Measurements from ENCODE around the gene KLF13. TPM values are rescaled to one million over a fixed set of nuclear protein-coding genes. Genes with fewer than 3 reads are reported as not detected.

The KLF13 gene
- total RNA-seq, 2 donors from 2014 or later, result 18.7 to 18.9 TPM

GRCh38 chr15:31371520-31372240, 45.0 kb downstream of the KLF13 start:
- Mint-ChIP-seq H3K27ac (no peak overlapping the region), H3K27me3 (ENCODE audit: insufficient read depth) (no peaks in the 10 kb centered on the region), H3K4me1 (peaks cover 18% of the 10 kb centered on the region), H3K4me3 (no peak overlapping the region), H3K9me3 (peaks cover 6% of the 10 kb centered on the region), H3K36me3 (ENCODE audit: low read depth) (peaks cover 8% of the 10 kb centered on the region)
- TF ChIP-seq CTCF (conservative IDR thresholded peaks at IDR 0.05), result no peak
- no peaks in the 10 kb centered on the region for H3K4me1 ChIP-seq (ENCODE audit: control insufficient read depth, insufficient read depth, low read length)
- H3K27me3 ChIP-seq (ENCODE audit: control insufficient read depth, insufficient read depth, low read length, poor library complexity, severe bottlenecking), result no peaks in the 10 kb centered on the region
- WGBS, 2 experiments (ENCODE audit: insufficient coverage in 1 of 2, insufficient read length in 1 of 2), result 97 to 99% methylated on average over 33 to 38 of the region's 38 CpGs
- no peak overlapping the region for H3K27ac ChIP-seq (ENCODE audit: low read depth, low read length)
- no peak overlapping the region for H3K4me3 ChIP-seq (ENCODE audit: low read length)
- H3K9ac ChIP-seq (ENCODE audit: extremely low read depth, low read length, poor library complexity, severe bottlenecking), result no peak overlapping the region
- no peak for DNase-seq
- no peaks in the 10 kb centered on the region for H3K36me3 ChIP-seq (ENCODE audit: control insufficient read depth, insufficient read depth, low read length)
- peaks cover 10% of the 10 kb centered on the region for H3K9me3 ChIP-seq (ENCODE audit: control insufficient read depth, low read length)

GRCh38 chr15:31372635-31373091, 46.0 kb downstream of the KLF13 start:
- peak overlapping the region; percentile 82 for H3K27ac Mint-ChIP-seq
- WGBS, 2 experiments (ENCODE audit: insufficient coverage in 1 of 2, insufficient read length in 1 of 2), result 82 to 89% methylated on average over 6 to 14 of the region's 14 CpGs

GRCh38 chr15:31373096-31373865, 46.6 kb downstream of the KLF13 start:
- Mint-ChIP-seq H3K4me1 (peaks cover 12% of the 10 kb centered on the region), H3K9me3 (peaks cover 6% of the 10 kb centered on the region), H3K27me3 (ENCODE audit: insufficient read depth) (no peaks in the 10 kb centered on the region), H3K36me3 (ENCODE audit: low read depth) (peaks cover 8% of the 10 kb centered on the region), H3K4me3 (no peak overlapping the region), H3K27ac (no peak overlapping the region)
- no peak overlapping the region for H3K9ac ChIP-seq (ENCODE audit: extremely low read depth, low read length, poor library complexity, severe bottlenecking)
- WGBS, 2 experiments (ENCODE audit: insufficient coverage in 1 of 2, insufficient read length in 1 of 2), result 93 to 95% methylated on average over 18 to 23 of the region's 23 CpGs
- TF ChIP-seq CTCF (conservative IDR thresholded peaks at IDR 0.05), result no peak
- DNase-seq, result no peak
- no peaks in the 10 kb centered on the region for H3K4me1 ChIP-seq (ENCODE audit: control insufficient read depth, insufficient read depth, low read length)
- H3K27me3 ChIP-seq (ENCODE audit: control insufficient read depth, insufficient read depth, low read length, poor library complexity, severe bottlenecking), result no peaks in the 10 kb centered on the region
- no peak overlapping the region for H3K4me3 ChIP-seq (ENCODE audit: low read length)
- H3K27ac ChIP-seq (ENCODE audit: low read depth, low read length), result no peak overlapping the region
- peaks cover 10% of the 10 kb centered on the region for H3K9me3 ChIP-seq (ENCODE audit: control insufficient read depth, low read length)
- no peaks in the 10 kb centered on the region for H3K36me3 ChIP-seq (ENCODE audit: control insufficient read depth, insufficient read depth, low read length)

More at GRCh38 chr15:31372635-31373091, 46.0 kb downstream of the KLF13 start:
- Mint-ChIP-seq H3K36me3 (ENCODE audit: low read depth) (peaks cover 8% of the 10 kb centered on the region), H3K9me3 (peaks cover 6% of the 10 kb centered on the region), H3K4me3 (no peak overlapping the region), H3K27me3 (ENCODE audit: insufficient read depth) (no peaks in the 10 kb centered on the region), H3K4me1 (peaks cover 16% of the 10 kb centered on the region)
- H3K27me3 ChIP-seq (ENCODE audit: control insufficient read depth, insufficient read depth, low read length, poor library complexity, severe bottlenecking), result no peaks in the 10 kb centered on the region
- no peaks in the 10 kb centered on the region for H3K36me3 ChIP-seq (ENCODE audit: control insufficient read depth, insufficient read depth, low read length)
- H3K9ac ChIP-seq (ENCODE audit: extremely low read depth, low read length, poor library complexity, severe bottlenecking), result no peak overlapping the region
- H3K9me3 ChIP-seq (ENCODE audit: control insufficient read depth, low read length), result peaks cover 10% of the 10 kb centered on the region
- H3K27ac ChIP-seq (ENCODE audit: low read depth, low read length), result peak overlapping the region; percentile 38
- H3K4me3 ChIP-seq (ENCODE audit: low read length), result no peak overlapping the region
- TF ChIP-seq CTCF (conservative IDR thresholded peaks at IDR 0.05), result no peak
- DNase-seq, result peak; percentile 80
- H3K4me1 ChIP-seq (ENCODE audit: control insufficient read depth, insufficient read depth, low read length), result no peaks in the 10 kb centered on the region
